ENCODE results near the gene ATG10.
"Not testable (repeated sequence)": the region's sequence is repeated elsewhere in the genome, so short reads cannot be mapped to it uniquely, and the experiment has no call there.

Gene ATG10

GRCh38 chr5:82105457-82105856 lies 133.6 kb downstream of the ATG10 start:
- Mint-ChIP-seq H3K27ac (no peak overlapping the region), H3K4me3 (no peak overlapping the region), H3K36me3 (no peaks in the 10 kb centered on the region), H3K4me1 (peaks cover 5% of the 10 kb centered on the region), H3K27me3 (no peaks in the 10 kb centered on the region), H3K9me3 (no peaks in the 10 kb centered on the region)
- CTCF ChIA-PET: interaction anchor here (0.5 to 1.3 kb wide), 3 partner anchors 9 to 254 kb away, joined by 3 read pairs; no protein-coding TSS in a partner anchor
- DNase-seq: no peak

- no peak overlapping the region for H3K27ac Mint-ChIP-seq
- CTCF ChIA-PET: interaction anchor here (0.5 to 1.6 kb wide), 4 partner anchors 10 to 255 kb away, joined by 3 to 5 read pairs (median 3); no protein-coding TSS in a partner anchor
- no peak overlapping the region for H3K4me3 Mint-ChIP-seq
- no peaks in the 10 kb centered on the region for H3K27me3 Mint-ChIP-seq
- no peaks in the 10 kb centered on the region for H3K4me1 Mint-ChIP-seq
- no peak for DNase-seq
- H3K36me3 Mint-ChIP-seq: no peaks in the 10 kb centered on the region
- H3K9me3 Mint-ChIP-seq: no peaks in the 10 kb centered on the region
Measured at GRCh38 chr5:82106207-82106606, 134.4 kb downstream of the ATG10 start.

- Mint-ChIP-seq H3K9me3 (no peaks in the 10 kb centered on the region), H3K27ac (no peak overlapping the region), H3K27me3 (no peaks in the 10 kb centered on the region), H3K36me3 (no peaks in the 10 kb centered on the region), H3K4me1 (no peaks in the 10 kb centered on the region), H3K4me3 (no peak overlapping the region)
- CTCF ChIA-PET: interaction anchor here (0.8 to 1.6 kb wide), 4 partner anchors 11 to 119 kb away, joined by 3 to 5 read pairs (median 4); no protein-coding TSS in a partner anchor
- DNase-seq: no peak
Measured at GRCh38 chr5:82106756-82107155, 134.9 kb downstream of the ATG10 start.

GRCh38 chr5:82107267-82107666 lies 135.4 kb downstream of the ATG10 start:
- no peak for DNase-seq
- Mint-ChIP-seq H3K27me3 (no peaks in the 10 kb centered on the region), H3K9me3 (no peaks in the 10 kb centered on the region)

GRCh38 chr5:82109013-82109412 lies 137.2 kb downstream of the ATG10 start:
- H3K4me1 Mint-ChIP-seq: no peaks in the 10 kb centered on the region
- H3K27me3 Mint-ChIP-seq: no peaks in the 10 kb centered on the region
- CTCF ChIA-PET: interaction anchor here (0.7 to 1.4 kb wide), 2 partner anchors 56 to 64 kb away, joined by 3 to 7 read pairs; no protein-coding TSS in a partner anchor
- H3K36me3 Mint-ChIP-seq: no peaks in the 10 kb centered on the region
- H3K9me3 Mint-ChIP-seq: no peaks in the 10 kb centered on the region
- DNase-seq: no peak
- H3K4me3 Mint-ChIP-seq: no peak overlapping the region
- H3K27ac Mint-ChIP-seq: no peak overlapping the region

More at GRCh38 chr5:82107267-82107666, 135.4 kb downstream of the ATG10 start:
- Mint-ChIP-seq H3K4me1 (no peaks in the 10 kb centered on the region), H3K36me3 (no peaks in the 10 kb centered on the region), H3K4me3 (no peak overlapping the region), H3K27ac (no peak overlapping the region)
- CTCF ChIA-PET: interaction anchor here (0.8 to 1.6 kb wide), 3 partner anchors 57 to 119 kb away, joined by 3 to 5 read pairs (median 4); no protein-coding TSS in a partner anchor

GRCh38 chr5:82109915-82110314 lies 138.1 kb downstream of the ATG10 start:
- not testable (repeated sequence) for H3K27ac Mint-ChIP-seq, H3K27me3 Mint-ChIP-seq, H3K4me3 Mint-ChIP-seq, H3K36me3 Mint-ChIP-seq, H3K9me3 Mint-ChIP-seq, H3K4me1 Mint-ChIP-seq, DNase-seq
- CTCF ChIA-PET: interaction anchor here (0.7 kb wide), 1 partner anchor 65 kb away, joined by 3 read pairs; no protein-coding TSS in a partner anchor

- no peaks in the 10 kb centered on the region for H3K27me3 Mint-ChIP-seq
- DNase-seq: no peak
- no peak overlapping the region for H3K27ac Mint-ChIP-seq
- no peaks in the 10 kb centered on the region for H3K36me3 Mint-ChIP-seq
- CTCF ChIA-PET: no interaction called here
- H3K9me3 Mint-ChIP-seq: no peaks in the 10 kb centered on the region
- no peak overlapping the region for H3K4me3 Mint-ChIP-seq
- no peaks in the 10 kb centered on the region for H3K4me1 Mint-ChIP-seq
Measured at GRCh38 chr5:82111191-82111590, 139.4 kb downstream of the ATG10 start.

GRCh38 chr5:82115858-82116257 lies 144.0 kb downstream of the ATG10 start:
- no peak overlapping the region for H3K4me3 Mint-ChIP-seq
- no peaks in the 10 kb centered on the region for H3K4me1 Mint-ChIP-seq
- H3K9me3 Mint-ChIP-seq: no peaks in the 10 kb centered on the region
- H3K27me3 Mint-ChIP-seq: no peaks in the 10 kb centered on the region
- H3K27ac Mint-ChIP-seq: no peak overlapping the region
- DNase-seq: no peak
- CTCF ChIA-PET: no interaction called here
- no peaks in the 10 kb centered on the region for H3K36me3 Mint-ChIP-seq

- Mint-ChIP-seq H3K27me3 (no peaks in the 10 kb centered on the region), H3K27ac (no peak overlapping the region), H3K9me3 (peaks cover 10% of the 10 kb centered on the region)
Measured at GRCh38 chr5:82119889-82120288, 148.1 kb downstream of the ATG10 start.

GRCh38 chr5:82129723-82130285 lies 158.0 kb downstream of the ATG10 start:
- no peaks in the 10 kb centered on the region for H3K27me3 Mint-ChIP-seq
- H3K4me1 Mint-ChIP-seq: no peaks in the 10 kb centered on the region
- H3K9me3 Mint-ChIP-seq: peaks cover 22% of the 10 kb centered on the region

More at GRCh38 chr5:82119889-82120288, 148.1 kb downstream of the ATG10 start:
- Mint-ChIP-seq H3K4me1 (no peaks in the 10 kb centered on the region), H3K36me3 (no peaks in the 10 kb centered on the region), H3K4me3 (no peak overlapping the region)
- CTCF ChIA-PET: interaction anchor here (0.7 kb wide), 1 partner anchor 639 kb away, joined by 4 read pairs; no protein-coding TSS in a partner anchor
- no peak for DNase-seq

GRCh38 chr5:82130602-82131001 lies 158.8 kb downstream of the ATG10 start:
- no peak overlapping the region for H3K27ac Mint-ChIP-seq
- H3K4me1 Mint-ChIP-seq: no peaks in the 10 kb centered on the region
- peaks cover 11% of the 10 kb centered on the region for H3K36me3 Mint-ChIP-seq
- no peak overlapping the region for H3K4me3 Mint-ChIP-seq
- CTCF ChIA-PET: no interaction called here
- H3K27me3 Mint-ChIP-seq: no peaks in the 10 kb centered on the region
- DNase-seq: no peak
- H3K9me3 Mint-ChIP-seq: peaks cover 29% of the 10 kb centered on the region

More at GRCh38 chr5:82129723-82130285, 158.0 kb downstream of the ATG10 start:
- Mint-ChIP-seq H3K36me3 (peaks cover 4% of the 10 kb centered on the region), H3K27ac (no peak overlapping the region), H3K4me3 (no peak overlapping the region)
- DNase-seq: no peak
- CTCF ChIA-PET: no interaction called here

- H3K36me3 Mint-ChIP-seq: peaks cover 10% of the 10 kb centered on the region
- H3K4me3 Mint-ChIP-seq: no peak overlapping the region
- no peak for DNase-seq
- peaks cover 26% of the 10 kb centered on the region for H3K9me3 Mint-ChIP-seq
- H3K27me3 Mint-ChIP-seq: no peaks in the 10 kb centered on the region
- no peak overlapping the region for H3K27ac Mint-ChIP-seq
- CTCF ChIA-PET: no interaction called here
- no peaks in the 10 kb centered on the region for H3K4me1 Mint-ChIP-seq
Measured at GRCh38 chr5:82137205-82137604, 165.4 kb downstream of the ATG10 start.

- H3K27me3 Mint-ChIP-seq, H3K27ac Mint-ChIP-seq, DNase-seq, H3K36me3 Mint-ChIP-seq, CTCF ChIA-PET, H3K4me3 Mint-ChIP-seq, H3K4me1 Mint-ChIP-seq: not testable (repeated sequence)
- H3K9me3 Mint-ChIP-seq: peaks cover 23% of the 10 kb centered on the region
Measured at GRCh38 chr5:82139837-82140236, 168.0 kb downstream of the ATG10 start.

GRCh38 chr5:82142217-82142841 lies 170.5 kb downstream of the ATG10 start:
- H3K9me3 Mint-ChIP-seq: peaks cover 4% of the 10 kb centered on the region
- H3K4me3 Mint-ChIP-seq: no peak overlapping the region
- CTCF ChIA-PET: no interaction called here
- H3K27me3 Mint-ChIP-seq: no peaks in the 10 kb centered on the region
- DNase-seq: no peak
- H3K36me3 Mint-ChIP-seq: no peaks in the 10 kb centered on the region
- no peak overlapping the region for H3K27ac Mint-ChIP-seq
- no peaks in the 10 kb centered on the region for H3K4me1 Mint-ChIP-seq
